Panc1 (cell line): ENCODE measurements around the gene LZTS2.

ENCODE experiments used
- CTCF ChIP-seq: fragments of 450-650 bp; IDR thresholded peaks from 2 replicates; pipeline ENCODE4 v1.5.1; 2017; ENCODE audit warnings: mild to moderate bottlenecking
- POLR2AphosphoS5 ChIP-seq: IDR thresholded peaks from 2 replicates; pipeline ENCODE4 v1.6.1; 2012; ENCODE audit warnings: mild to moderate bottlenecking, low read depth, low read length, moderate library complexity
- REST ChIP-seq, 2 experiments: IDR thresholded peaks; 2 replicates each; pipeline ENCODE4 v1.6.1; 2011 to 2012; ENCODE audit warnings: low read depth in 2 of 2, control low read depth in 1 of 2, low read length in 1 of 2, mild to moderate bottlenecking in 1 of 2, moderate library complexity in 1 of 2; ENCODE audit not compliant: insufficient read depth in 1 of 2
- SIN3A ChIP-seq: IDR thresholded peaks from 2 replicates; pipeline ENCODE4 v1.6.1; 2012; ENCODE audit warnings: low read depth, mild to moderate bottlenecking, low read length, moderate library complexity, borderline replicate concordance; ENCODE audit not compliant: insufficient read depth

- TF ChIP-seq CTCF (no peak), REST (IDR thresholded peaks at IDR 0.05; ENCODE audit: insufficient read depth in 1 of 2, low read depth in 2 of 2, low read length in 1 of 2) (no peak), SIN3A (no peak), POLR2AphosphoS5 (0 out of 2 replicates have a peak, but pooled peaks have one; percentile 23)
Observed at GRCh38 chr10:100967332-100967731, 32.3 kb upstream of the LZTS2 start.
